HG02970 (cell line): Measurements from ENCODE around the gene DCUN1D4.
A peak's percentile ranks its signal among the peaks of the same experiment; 100 is the strongest.
"Not testable (repeated sequence)": the region's sequence is repeated elsewhere in the genome, so short reads cannot be mapped to it uniquely, and the experiment has no call there.

Source experiments
- ATAC-seq: cut with Tn5 transposase; IDR thresholded peaks from one replicate; pipeline ENCODE4 v1.9.1; 2021; ENCODE audit warnings: mild to moderate bottlenecking, moderate library complexity, moderate number of reproducible peaks; ENCODE audit not compliant: unreplicated experiment, low FRiP score

DCUN1D4 gene

DNA sequence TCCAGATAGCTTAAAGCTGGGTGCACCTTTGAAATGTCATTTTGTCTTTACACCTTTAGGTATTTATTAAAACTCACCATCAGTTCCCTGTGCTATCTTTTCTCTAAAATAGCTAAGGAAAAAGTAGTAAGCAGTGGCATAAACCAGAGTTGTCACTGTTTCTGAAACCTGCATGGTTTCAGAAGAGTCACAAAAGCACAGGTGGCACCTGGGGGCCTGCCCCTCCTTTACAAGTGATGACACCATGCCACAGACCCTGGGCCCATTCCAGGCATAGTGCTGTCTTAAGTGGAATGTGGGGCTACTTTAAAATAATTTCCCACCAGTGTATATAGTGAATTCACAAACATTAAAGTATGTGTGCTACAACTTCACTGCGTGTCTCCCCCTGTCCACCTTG, 47.8 kb downstream of the DCUN1D4 start:
- ATAC-seq: no peak

DNA sequence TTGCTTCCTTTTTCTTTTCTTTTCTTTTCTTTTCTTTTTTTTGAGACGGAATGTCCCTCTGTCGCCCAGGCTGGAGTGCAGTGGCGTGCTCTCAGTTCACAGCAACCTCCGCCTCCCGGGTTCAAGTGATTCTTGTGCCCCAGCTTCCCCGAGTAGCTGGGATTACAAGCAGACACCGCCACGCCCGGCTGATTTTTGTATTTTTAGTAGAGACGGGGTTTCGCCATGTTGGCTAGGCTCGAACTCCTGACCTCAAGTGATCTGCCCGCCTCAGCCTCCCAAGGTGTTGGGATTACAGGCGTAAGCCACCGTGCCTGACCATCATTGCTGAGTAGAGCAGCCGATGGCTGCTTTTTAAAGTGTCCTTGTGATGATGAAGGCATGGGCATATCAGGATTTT, 50.4 kb downstream of the DCUN1D4 start:
- not testable (repeated sequence) for ATAC-seq

DNA sequence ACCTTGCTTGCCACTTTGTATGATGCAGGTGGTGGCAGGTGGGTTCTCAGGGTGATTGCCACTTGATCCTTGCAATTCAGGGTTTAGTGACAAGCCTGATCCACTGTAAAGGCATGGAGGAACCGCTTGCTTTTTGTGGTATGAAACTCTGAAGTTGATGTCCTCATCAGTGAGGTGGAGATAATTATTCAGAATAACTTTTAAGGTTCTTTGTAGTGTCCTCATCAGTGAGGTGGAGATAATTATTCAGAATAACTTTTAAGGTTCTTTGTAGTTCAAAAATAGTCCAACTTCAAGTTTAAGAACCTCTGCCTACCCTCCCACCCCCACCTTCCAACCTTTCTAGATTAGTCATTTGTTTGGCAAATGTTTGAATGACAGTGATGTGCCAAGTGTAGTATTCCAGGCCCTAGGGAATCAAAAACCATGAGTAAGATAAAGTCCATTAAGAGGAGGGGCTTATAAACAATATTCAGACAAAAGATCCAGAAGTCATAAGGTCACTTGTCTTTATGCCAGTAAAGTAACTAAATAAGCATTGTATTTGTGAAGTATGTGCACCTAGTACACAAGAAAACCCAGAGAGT, 51.2 kb downstream of the DCUN1D4 start:
- ATAC-seq: no peak

DNA sequence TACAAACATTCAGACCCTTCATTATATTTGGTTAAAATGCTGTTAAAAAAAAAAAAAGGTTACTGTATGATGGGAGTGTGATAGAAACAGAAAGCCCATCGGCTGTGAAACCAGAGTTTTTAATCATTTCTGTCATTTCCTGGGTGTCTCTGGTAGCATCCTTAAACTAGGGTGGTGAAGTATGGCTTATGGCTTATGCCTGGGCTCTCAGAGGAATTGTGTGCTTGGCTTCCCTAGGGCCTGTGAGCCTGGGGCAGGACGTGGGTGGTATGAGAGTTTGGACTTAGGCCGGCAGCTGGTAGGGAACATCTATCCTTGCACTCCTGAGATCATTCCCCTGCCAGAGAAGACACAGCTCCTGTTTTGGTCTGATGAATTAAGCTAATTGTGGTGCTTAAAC, 52.2 kb downstream of the DCUN1D4 start:
- ATAC-seq: peak; percentile 56

DNA sequence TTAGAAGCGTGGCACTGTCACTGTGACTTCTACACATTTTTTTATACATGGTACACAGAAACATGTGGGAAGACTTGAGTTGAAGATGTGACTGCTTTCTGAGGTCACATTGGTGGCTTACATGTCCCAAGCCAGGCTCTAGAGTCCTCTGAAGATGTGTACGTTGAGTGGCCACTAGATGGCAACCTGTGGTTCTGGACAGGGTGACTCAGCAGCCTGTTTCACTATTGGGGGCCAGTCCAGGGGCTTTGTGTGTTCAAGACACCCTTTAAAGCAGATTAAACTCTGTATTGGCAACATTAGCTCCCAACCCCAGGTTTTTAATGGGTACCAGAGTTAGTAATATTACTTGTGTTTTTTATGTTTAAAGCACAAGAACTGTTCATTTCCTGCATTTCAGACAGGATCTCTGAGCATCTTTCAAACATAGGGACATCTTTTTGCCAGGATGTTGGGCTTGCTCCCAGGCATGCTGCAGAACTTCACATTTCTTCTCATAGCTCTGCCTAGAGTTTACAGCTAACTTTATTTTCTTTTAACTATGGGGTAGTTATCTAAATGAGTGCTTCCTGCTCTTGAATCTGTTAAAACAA, 53.0 kb downstream of the DCUN1D4 start:
- peak; percentile 90 for ATAC-seq

DNA sequence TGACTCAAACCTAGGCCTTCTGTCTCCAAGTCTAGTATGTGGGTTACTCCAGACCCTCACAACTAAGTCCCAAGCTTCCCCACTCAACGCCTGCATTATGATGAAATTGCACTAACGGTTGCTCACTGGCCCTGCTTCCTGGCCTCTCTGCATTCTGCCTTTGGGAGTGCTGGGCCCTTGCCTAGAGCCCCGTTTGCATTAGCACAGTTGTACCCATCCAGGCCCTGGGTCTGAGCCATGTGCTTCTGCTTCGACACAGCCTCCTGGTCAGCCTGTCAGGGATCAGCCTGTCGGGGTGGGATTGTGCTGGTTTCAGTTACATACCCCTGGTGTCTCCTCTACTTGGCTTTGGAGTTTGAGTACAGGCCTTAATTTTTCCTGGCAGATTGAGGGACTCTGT, 58.4 kb downstream of the DCUN1D4 start:
- ATAC-seq: no peak

DNA sequence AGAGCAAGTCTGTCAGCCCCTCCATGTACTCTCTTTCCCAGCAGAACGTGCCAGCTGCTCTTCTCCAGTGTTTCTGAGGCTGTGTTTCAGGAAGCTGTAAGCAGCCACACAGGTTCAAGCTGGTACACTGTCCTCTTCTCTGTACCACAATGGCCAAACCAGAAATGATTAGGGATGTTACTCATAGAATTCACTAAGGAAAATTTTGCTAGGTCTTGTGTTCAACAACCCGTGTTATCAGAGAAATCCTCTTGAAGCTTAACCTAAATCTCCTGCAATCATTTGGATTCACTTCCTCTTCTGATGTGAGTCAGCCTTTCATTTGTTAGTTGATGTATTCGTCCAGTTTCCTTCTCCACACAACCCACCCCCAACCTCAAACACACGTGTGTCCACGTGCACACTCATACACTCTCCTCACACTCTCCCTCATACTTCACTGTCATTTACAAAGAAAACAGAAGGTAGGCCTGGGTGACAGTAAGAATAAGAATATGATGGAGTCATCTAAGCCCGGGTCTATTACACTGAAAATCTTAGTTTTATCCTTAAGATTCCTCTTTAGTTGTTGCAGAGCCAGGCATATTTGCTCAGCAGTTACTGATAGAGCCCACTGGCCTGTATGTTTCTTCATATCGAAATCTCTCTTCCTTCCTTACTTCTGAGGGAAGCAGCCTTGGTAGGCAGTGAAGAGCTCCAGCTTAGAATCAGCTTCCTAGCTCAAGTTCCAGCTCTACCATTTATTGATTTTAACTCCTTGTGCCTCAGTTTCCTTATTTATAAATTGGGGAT, 63.4 kb downstream of the DCUN1D4 start:
- peak; percentile 99 for ATAC-seq

DNA sequence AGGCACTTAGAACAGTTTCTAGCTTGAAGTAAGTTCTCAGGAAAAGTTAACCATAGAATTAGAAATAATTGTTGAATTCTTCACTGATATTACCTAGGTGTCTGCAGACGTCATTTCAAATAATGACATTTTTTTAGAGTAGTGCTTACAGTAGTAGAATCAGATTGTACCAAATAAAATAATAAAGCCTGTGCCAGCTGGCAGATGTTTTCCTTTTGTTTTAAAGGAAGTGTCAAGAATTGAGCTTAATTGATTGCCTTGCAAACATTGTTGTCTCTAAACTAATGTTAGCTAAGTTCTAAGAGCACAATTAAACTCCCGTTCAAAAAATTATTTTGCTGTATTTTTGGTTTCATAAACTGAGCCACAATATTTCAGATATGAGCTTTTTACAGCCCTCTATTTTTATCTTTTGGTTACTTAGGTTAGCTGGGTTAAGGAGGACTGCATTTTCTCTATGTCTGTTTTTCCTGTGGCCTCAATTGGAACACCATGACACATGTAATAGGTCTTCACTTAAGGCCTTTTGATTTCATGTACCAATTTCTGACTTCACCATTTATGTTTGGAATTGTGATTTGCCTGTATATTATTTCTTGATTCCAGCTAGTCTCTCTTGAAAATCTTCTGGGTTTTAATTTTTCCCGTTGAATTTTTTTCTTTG, 64.2 kb downstream of the DCUN1D4 start:
- ATAC-seq: no peak

DNA sequence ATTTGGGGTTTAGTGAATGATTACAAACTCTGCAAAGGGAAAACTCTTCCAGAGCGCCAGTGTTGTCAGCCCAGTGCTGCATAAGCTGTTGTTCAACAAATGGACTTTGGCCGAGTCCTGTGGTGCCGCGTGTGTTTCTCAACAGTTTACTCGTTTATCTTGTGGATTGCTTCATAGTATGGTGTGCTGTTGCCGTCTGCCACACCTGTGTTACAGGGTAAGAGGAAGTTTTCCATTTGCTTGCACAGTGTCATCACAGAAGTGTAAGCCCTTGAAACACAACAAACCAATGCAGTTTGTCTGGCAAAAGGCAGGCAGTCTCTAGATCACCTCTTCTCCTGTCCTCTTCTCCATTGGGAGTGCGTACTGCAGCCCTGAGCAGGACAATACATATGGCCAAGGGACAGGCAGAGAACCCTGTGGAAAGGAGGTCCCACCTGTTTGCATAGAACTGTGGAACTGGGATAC, 66.3 kb downstream of the DCUN1D4 start:
- no peak for ATAC-seq

DNA sequence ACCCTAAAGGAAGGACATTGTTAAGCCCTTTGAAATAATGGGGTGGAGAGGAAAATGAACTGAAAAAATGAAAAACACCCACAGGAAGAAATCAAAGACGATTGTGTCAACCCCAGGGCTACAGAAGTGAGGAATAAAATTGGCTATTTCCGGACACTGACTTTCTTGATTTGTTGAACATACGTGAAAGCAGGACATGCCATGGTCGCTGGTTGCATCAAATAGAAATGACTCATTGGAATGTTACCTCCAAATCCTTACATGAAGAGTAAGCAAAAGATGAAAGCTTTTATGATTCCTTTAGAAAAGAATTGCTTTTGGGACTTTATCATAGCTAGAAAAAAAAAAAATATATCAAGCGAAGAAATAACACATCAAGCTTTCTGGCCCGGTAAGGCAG, 75.3 kb downstream of the DCUN1D4 start:
- ATAC-seq: no peak

DNA sequence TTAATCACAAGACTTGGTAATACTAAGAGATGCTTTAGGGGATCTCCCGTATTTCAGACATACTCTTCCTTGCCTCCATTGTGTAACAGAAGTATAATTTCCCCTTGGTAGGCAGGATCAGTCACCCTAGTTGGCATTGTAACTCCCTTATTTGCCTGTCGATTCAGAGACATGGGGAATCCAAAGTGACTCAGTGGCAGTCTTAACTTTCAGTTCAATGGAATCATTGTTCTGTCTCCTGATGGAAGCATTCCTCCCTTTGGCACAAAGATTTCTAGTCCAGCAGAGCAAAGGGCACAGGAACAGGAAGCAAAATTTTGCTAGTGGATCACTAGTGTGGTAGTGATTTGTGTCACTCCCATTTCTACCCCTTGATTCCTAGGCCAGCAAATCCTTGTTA, 80.4 kb downstream of the DCUN1D4 start:
- no peak for ATAC-seq

DNA sequence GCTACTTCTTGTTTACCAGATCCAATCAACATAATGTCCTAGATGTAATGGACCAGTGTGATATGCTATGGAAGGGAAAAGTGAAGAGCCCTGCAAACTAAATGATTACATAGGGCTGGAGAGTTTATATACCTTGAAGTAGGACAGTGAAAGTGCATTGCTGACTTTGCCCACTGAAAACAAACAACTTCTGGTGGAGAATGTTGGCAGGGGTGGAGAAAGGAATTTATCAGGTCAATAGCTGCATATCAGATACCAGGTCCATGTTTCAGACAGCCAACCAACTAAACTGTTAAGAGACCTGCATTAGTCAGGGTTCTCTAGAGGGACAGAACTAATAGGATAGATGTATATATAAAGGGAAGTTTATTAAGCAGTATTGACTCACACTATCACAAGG, 82.4 kb downstream of the DCUN1D4 start:
- no peak for ATAC-seq

DNA sequence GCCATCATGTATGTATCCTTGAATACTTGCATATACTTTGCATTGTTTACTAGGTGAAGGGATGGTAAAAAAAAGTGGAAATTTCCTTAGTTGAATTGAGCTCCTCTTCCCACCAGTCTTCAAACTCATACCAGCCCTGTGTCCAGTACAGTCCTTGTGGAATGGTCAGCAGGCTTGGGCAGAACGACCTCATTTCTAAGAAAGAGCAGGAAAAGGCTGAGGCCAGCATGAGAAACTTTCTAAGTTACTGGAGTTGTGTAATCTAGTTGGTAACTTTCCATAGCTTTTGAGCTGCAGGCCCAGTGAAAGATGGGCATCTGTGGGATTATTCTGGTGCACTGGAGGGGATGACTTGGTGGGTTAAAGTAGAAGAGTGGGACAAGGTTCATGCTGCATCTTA, 87.6 kb downstream of the DCUN1D4 start:
- ATAC-seq: no peak

DNA sequence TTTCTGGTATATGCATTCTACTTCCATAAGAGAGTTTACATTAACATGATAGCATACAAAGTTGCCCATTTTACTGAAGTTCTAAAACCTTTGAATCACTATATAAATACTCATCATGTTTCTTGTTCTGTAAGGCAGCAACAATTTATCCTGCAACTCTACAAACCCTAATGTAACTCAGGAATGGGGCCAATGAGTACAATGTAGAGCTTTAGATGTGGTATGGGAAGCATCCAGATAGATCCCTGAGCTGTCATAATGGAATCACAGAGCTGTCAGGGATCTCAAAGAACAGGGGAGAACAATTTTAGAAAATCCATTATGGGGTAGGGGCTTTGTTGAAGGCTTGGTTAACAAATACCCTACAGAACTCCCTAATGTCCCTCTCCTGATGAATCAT, 88.5 kb downstream of the DCUN1D4 start:
- no peak for ATAC-seq

DNA sequence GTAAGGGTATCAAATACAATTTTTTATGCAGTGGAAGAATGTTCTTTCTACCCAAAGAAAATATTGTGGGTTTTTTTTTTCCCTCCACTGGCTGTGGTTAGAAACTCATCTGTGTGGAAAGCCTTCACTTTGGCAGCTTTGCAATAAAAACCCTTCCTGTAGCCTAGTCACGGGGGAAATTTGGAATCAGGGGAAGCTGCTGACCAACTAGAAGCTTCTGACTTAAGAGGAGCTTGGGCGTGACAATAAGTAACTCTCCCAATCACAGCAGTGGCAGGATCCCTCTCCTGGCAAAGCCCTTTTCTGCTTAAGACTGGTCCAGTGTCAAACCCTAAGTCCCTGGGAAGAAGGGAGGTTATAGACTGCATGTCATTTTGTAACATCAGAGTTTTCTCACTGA, 89.3 kb downstream of the DCUN1D4 start:
- no peak for ATAC-seq

DNA sequence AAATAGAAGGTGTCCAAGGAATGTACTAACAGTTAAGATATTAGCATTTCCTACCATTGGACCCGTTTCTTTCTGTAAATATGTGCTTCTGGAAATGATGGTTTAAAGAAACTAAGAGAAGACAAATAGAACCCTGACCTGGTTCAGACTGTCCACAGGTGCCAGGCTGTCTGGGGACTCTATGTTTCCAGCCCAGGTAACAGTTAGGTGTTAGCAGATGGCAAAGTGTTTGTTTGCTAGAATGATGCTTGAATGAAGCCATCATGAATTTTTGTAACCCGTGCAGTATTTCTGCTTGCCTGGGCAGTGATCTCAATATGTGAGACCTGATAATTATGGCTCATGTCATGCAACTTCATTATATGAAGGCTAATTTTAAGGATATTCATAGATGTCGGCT, 89.7 kb downstream of the DCUN1D4 start:
- ATAC-seq: no peak

DNA sequence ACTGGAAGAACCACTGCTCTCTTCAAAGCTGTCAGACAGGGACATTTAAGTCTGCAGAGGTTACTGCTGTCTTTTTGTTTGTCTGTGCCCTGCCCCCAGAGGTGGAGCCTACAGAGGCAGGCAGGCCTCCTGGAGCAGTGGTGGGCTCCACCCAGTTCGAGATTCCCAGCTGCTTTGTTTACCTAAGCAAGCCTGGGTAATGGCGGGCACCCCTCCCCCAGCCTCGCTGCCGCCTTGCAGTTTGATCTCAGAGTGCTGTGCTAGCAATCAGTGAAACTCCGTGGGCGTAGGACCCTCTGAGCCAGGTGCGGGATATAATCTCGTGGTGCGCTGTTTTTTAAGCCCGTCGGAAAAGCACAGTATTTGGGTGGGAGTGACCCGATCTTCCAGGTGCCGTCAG, 97.5 kb downstream of the DCUN1D4 start:
- not testable (repeated sequence) for ATAC-seq

DNA sequence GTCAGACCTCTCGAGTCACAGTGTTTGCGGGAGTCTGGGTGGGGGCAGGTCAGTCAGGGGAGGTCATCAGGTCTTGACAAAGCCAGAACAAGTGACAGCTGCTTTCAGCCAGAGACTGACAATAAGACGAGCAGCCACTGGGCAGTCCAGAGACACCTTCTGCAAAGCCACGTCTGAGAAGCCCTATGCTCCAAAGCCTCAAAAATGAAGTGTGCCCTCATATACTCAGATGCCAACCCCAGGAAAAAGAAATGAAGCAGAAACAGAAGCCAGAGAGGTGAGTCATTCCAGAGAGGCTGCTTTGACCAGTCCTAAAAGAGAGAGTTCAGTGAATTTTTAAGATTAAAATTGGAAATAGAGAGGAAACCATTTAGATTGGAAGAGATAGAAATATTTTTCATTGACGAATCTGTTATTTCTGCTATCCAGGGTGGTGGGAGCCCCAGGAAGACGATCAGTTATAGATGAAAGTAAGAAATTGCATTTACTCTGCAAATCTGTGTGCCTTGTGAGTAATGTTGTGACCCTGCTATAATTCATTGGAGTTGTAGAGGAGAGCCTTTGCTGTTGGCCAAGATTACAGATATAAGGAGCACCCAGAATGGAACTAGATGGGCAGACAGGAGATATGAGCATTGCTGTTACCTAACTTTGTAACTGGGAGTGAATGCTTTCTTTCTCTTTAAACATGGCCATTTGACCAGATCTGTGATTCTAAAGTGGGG, 99.3 kb downstream of the DCUN1D4 start:
- ATAC-seq: no peak

DNA sequence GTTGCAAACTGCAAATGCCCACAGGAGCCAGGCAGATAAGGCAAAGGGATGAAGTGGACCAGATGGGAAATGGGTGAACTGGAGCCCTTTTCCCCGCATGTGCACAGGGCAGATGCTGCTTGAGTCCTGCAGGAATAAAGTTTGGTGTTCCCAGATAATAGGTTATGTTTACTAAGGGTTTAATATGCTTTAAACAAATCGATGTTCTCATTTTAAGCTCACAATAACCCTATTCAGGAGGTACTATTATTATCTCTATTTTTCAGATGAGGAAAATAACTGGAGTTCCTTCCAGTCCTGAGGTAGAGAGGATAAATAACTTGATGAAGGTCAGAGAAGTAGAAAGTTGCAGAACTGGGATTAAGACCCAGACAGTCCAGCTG, 99.9 kb downstream of the DCUN1D4 start:
- ATAC-seq: no peak

DNA sequence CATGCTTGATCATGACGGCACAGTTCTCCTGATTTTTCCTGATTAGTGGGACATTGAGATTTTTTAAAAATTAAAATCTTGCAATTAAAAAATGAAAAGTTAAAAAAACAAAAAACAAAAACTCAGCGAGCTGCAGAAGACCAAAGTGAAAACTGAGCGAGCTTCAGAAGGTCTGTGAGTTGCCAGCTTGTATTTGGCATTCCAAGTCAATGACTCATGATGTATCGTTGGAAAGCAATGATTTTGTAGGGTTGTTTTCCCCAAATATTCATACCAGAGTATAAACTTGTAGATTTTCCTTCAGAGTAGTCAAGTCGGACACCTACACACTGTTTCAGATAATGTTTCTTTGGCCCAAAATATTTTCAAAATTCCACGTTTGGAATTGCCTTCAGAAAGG, 100.3 kb downstream of the DCUN1D4 start:
- ATAC-seq: no peak
